ENCODE results near the gene NTPCR. TPM values are rescaled to one million over a fixed set of nuclear protein-coding genes. Genes with fewer than 3 reads are reported as not detected.

The NTPCR gene
- total RNA-seq, 1 donor from 2014 or later, result 24.5 TPM

DNA sequence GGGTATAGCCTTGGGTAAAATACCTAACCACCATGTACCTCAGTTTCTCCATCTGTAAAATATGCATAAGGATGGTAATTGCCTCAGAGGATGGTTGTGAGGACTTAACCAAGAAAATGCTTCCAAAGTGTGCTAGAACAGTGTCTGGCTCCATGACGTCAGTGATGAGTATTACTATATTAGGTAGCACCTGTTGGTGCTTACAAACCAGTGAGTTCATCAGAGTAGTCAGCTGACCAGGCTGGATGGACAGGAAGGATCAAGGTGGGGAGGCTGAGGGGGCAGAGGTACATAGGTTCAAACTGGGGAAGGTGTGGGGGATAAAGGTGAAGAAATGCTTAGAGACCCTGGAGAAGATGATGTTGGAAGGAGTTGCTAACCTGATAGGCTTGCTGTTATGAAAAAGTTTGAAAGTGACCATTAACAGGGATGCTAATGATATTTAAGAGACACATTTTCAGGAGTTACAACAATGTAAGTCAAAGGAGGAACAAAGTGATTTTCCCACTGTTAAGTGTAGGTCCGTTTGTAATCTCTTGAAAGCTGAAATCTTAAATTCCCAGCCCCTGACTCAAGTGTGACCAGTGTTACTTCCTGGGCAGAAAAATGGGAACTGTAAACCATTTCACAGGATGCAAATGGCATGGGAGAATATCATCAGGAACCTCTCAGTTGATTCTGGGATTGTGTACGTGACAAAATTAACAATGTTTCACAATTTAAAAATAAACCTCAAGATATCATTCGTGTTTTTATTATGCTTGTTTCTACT lies 4.4 kb downstream of the NTPCR start:
- H3K36me3 Mint-ChIP-seq (ENCODE audit: low read depth), result peaks cover 36% of the 10 kb centered on the region
- no peak for DNase-seq (ENCODE audit: low spot score)
- H3K27me3 Mint-ChIP-seq (ENCODE audit: insufficient read depth), result no peaks in the 10 kb centered on the region
- H3K27ac Mint-ChIP-seq, result no peak overlapping the region
- peaks cover 13% of the 10 kb centered on the region for H3K9me3 Mint-ChIP-seq
- no peak overlapping the region for H3K4me3 Mint-ChIP-seq
- intact Hi-C loops (cut with micrococcal nuclease), result loop anchor here (5.0 to 10.0 kb wide), 3 partner anchors 160 to 328 kb away; no protein-coding TSS in a partner anchor
- peaks cover 36% of the 10 kb centered on the region for H3K4me1 Mint-ChIP-seq (ENCODE audit: low read depth)

- Mint-ChIP-seq H3K27ac (no peak overlapping the region), H3K4me3 (no peak overlapping the region), H3K36me3 (ENCODE audit: low read depth) (peaks cover 39% of the 10 kb centered on the region), H3K4me1 (ENCODE audit: low read depth) (peaks cover 27% of the 10 kb centered on the region), H3K27me3 (ENCODE audit: insufficient read depth) (no peaks in the 10 kb centered on the region), H3K9me3 (peaks cover 13% of the 10 kb centered on the region)
- intact Hi-C loops (cut with micrococcal nuclease), result loop anchor here (10.0 kb wide), 1 partner anchor 159 kb away; no protein-coding TSS in a partner anchor
- no peak for DNase-seq (ENCODE audit: low spot score)
Observed at GRCh38 chr1:232956081-232956480, 5.7 kb downstream of the NTPCR start.

GRCh38 chr1:232958067-232958466 lies 7.7 kb downstream of the NTPCR start:
- DNase-seq (ENCODE audit: low spot score), result no peak
- Mint-ChIP-seq H3K27ac (no peak overlapping the region), H3K9me3 (peaks cover 13% of the 10 kb centered on the region), H3K4me3 (no peak overlapping the region), H3K27me3 (ENCODE audit: insufficient read depth) (no peaks in the 10 kb centered on the region), H3K4me1 (ENCODE audit: low read depth) (peaks cover 7% of the 10 kb centered on the region), H3K36me3 (ENCODE audit: low read depth) (peaks cover 43% of the 10 kb centered on the region)
- intact Hi-C loops (cut with micrococcal nuclease), result loop anchor here (10.0 kb wide), 1 partner anchor 157 kb away; no protein-coding TSS in a partner anchor

GRCh38 chr1:232962761-232963745 lies 12.6 kb downstream of the NTPCR start:
- peaks cover 7% of the 10 kb centered on the region for H3K9me3 Mint-ChIP-seq
- peaks cover 7% of the 10 kb centered on the region for H3K4me1 Mint-ChIP-seq (ENCODE audit: low read depth)
- intact Hi-C loops (cut with micrococcal nuclease), result no loop called here
- DNase-seq (ENCODE audit: low spot score), result no peak
- H3K36me3 Mint-ChIP-seq (ENCODE audit: low read depth), result peaks cover 28% of the 10 kb centered on the region
- H3K4me3 Mint-ChIP-seq, result no peak overlapping the region
- H3K27me3 Mint-ChIP-seq (ENCODE audit: insufficient read depth), result no peaks in the 10 kb centered on the region
- no peak overlapping the region for H3K27ac Mint-ChIP-seq

DNA sequence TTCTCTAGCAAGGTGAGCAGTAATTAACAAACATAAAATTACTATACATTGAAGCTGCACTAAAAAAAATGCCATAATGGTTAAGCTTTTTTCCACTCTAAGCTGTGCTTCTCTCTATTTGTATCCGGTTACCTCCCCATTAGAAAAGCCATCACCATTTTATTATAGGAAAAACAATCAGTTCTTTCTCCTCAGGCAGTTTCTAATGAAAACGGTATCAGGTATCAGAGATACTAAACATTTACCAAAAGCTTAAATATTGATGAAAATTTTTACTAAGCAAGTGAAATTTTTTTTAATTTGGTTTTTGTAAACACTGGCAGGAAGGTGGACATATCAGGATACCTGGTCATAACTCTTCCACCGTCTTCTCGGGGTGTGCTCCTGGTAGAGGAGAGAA lies 14.2 kb downstream of the NTPCR start:
- no peaks in the 10 kb centered on the region for H3K9me3 Mint-ChIP-seq
- DNase-seq (ENCODE audit: low spot score), result no peak
- no peak overlapping the region for H3K27ac Mint-ChIP-seq
- H3K36me3 Mint-ChIP-seq (ENCODE audit: low read depth), result peaks cover 26% of the 10 kb centered on the region
- no peak overlapping the region for H3K4me3 Mint-ChIP-seq
- peaks cover 21% of the 10 kb centered on the region for H3K4me1 Mint-ChIP-seq (ENCODE audit: low read depth)
- H3K27me3 Mint-ChIP-seq (ENCODE audit: insufficient read depth), result no peaks in the 10 kb centered on the region
- intact Hi-C loops (cut with micrococcal nuclease), result no loop called here

DNA sequence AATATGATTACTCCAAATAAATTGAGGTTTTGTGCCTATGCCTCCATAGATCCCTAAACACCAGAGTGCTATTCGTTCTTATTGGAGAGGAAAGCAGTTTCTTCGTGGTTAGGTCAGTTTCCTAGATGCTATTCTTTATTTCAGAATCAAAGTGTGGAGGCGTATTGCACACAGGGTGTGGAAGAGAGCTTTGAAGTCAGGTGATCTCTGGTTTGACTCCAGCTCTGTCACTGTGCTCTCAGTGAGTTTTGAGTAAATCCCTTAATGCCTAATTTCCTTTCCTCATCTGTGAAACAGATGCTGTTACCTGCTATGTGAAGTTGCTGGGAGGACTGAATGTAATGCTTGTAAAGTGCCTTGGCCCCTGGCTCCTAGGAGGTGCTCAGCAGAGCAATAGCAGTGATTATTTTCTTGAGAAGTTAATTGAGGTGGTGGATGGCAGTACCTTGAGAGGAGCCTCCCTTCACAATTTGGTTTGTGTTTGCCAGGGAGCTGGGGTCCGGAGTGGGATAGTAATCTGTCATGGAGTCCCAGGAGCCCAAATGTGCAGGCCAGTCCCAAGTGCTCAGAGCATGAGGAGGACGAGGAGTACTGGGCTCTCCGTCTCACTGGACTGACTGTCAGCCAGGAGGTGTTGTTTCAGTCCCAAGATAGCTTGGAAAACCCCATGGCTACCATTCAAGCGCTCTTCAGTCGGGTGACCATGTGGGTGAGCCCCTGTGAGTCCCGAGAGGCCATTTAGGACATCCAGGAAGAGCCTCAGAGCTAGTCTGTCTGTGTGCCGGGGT lies 14.9 kb downstream of the NTPCR start:
- Mint-ChIP-seq H3K4me1 (ENCODE audit: low read depth) (peaks cover 23% of the 10 kb centered on the region), H3K27me3 (ENCODE audit: insufficient read depth) (no peaks in the 10 kb centered on the region), H3K27ac (no peak overlapping the region)

DNA sequence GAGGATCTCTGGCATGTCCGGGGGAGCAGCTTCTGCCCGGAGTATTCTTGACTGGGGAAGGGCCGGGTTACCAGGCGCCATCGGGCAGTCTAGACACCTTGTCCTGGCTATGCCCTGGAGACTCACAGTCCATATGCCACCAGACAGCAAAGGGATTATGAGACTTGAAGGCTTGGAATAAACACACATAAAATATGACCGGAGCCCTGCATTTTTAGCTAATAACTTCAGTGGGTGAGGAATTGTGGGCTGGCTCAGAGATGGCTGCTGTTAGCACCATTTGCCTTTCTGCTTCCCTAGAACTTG lies 15.5 kb downstream of the NTPCR start:
- intact Hi-C loops (cut with micrococcal nuclease), result no loop called here
- no peak for DNase-seq (ENCODE audit: low spot score)
- Mint-ChIP-seq H3K9me3 (no peaks in the 10 kb centered on the region), H3K36me3 (ENCODE audit: low read depth) (peaks cover 29% of the 10 kb centered on the region), H3K27ac (no peak overlapping the region), H3K27me3 (ENCODE audit: insufficient read depth) (no peaks in the 10 kb centered on the region), H3K4me3 (no peak overlapping the region), H3K4me1 (ENCODE audit: low read depth) (peaks cover 23% of the 10 kb centered on the region)

More for the DNA sequence above, 14.9 kb downstream of the NTPCR start:
- intact Hi-C loops (cut with micrococcal nuclease), result no loop called here
- Mint-ChIP-seq H3K9me3 (no peaks in the 10 kb centered on the region), H3K4me3 (no peak overlapping the region), H3K36me3 (ENCODE audit: low read depth) (peaks cover 29% of the 10 kb centered on the region)
- DNase-seq (ENCODE audit: low spot score), result no peak

DNA sequence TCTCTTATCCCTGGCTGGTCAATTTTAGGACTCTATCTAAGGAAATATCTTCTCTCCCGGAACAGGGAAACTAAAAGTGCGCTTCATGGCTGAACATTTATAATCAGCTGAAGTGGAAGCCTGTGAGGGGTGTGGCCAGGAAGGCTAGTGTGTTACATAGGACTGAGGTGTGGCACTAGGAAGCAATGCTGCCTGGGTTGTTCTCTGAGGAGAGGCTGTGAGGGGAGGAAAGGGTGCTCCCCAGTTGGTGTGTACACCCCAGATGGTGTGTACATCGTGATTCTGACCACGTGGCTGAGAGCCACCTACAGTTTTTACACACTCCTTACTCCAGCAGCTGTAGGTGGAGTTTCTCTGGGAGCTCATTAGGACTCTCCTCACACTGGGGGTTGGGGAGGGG lies 16.3 kb downstream of the NTPCR start:
- DNase-seq (ENCODE audit: low spot score), result no peak
- Mint-ChIP-seq H3K27me3 (ENCODE audit: insufficient read depth) (no peaks in the 10 kb centered on the region), H3K27ac (no peak overlapping the region), H3K9me3 (peaks cover 4% of the 10 kb centered on the region), H3K4me3 (no peak overlapping the region), H3K36me3 (ENCODE audit: low read depth) (peaks cover 35% of the 10 kb centered on the region), H3K4me1 (ENCODE audit: low read depth) (peaks cover 23% of the 10 kb centered on the region)
- intact Hi-C loops (cut with micrococcal nuclease), result no loop called here

GRCh38 chr1:232968391-232968790 lies 18.0 kb downstream of the NTPCR start:
- Mint-ChIP-seq H3K27ac (no peak overlapping the region), H3K9me3 (peaks cover 18% of the 10 kb centered on the region), H3K4me1 (ENCODE audit: low read depth) (peaks cover 23% of the 10 kb centered on the region), H3K36me3 (ENCODE audit: low read depth) (peaks cover 46% of the 10 kb centered on the region), H3K4me3 (no peak overlapping the region), H3K27me3 (ENCODE audit: insufficient read depth) (no peaks in the 10 kb centered on the region)
- no peak for DNase-seq (ENCODE audit: low spot score)
- intact Hi-C loops (cut with micrococcal nuclease), result no loop called here

- peaks cover 23% of the 10 kb centered on the region for H3K4me1 Mint-ChIP-seq (ENCODE audit: low read depth)
- peaks cover 24% of the 10 kb centered on the region for H3K9me3 Mint-ChIP-seq
- intact Hi-C loops (cut with micrococcal nuclease), result no loop called here
- DNase-seq (ENCODE audit: low spot score), result no peak
- H3K4me3 Mint-ChIP-seq, result no peak overlapping the region
- no peak overlapping the region for H3K27ac Mint-ChIP-seq
- H3K27me3 Mint-ChIP-seq (ENCODE audit: insufficient read depth), result no peaks in the 10 kb centered on the region
- H3K36me3 Mint-ChIP-seq (ENCODE audit: low read depth), result peaks cover 52% of the 10 kb centered on the region
Observed at GRCh38 chr1:232968965-232969364, 18.6 kb downstream of the NTPCR start.

DNA sequence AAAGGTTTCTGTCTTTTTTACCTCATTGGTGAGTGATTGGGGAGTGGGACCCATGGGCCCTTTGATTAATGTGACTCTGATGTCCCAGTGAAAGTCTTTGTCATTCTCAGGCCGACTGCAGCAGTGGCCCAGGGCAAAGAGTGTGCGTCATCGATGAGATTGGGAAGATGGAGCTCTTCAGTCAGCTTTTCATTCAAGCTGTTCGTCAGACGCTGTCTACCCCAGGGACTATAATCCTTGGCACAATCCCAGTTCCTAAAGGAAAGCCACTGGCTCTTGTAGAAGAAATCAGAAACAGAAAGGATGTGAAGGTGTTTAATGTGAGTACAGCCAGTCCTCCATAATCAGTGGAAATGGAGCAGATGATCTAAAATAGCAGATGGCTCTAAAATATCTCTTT lies 19.4 kb downstream of the NTPCR start:
- peaks cover 32% of the 10 kb centered on the region for H3K9me3 Mint-ChIP-seq
- H3K4me1 Mint-ChIP-seq (ENCODE audit: low read depth), result peaks cover 23% of the 10 kb centered on the region
- H3K27me3 Mint-ChIP-seq (ENCODE audit: insufficient read depth), result no peaks in the 10 kb centered on the region
- no peak for DNase-seq (ENCODE audit: low spot score)
- no peak overlapping the region for H3K27ac Mint-ChIP-seq
- intact Hi-C loops (cut with micrococcal nuclease), result no loop called here
- H3K36me3 Mint-ChIP-seq (ENCODE audit: low read depth), result peaks cover 58% of the 10 kb centered on the region
- no peak overlapping the region for H3K4me3 Mint-ChIP-seq

- Mint-ChIP-seq H3K4me1 (ENCODE audit: low read depth) (peaks cover 21% of the 10 kb centered on the region), H3K27me3 (ENCODE audit: insufficient read depth) (no peaks in the 10 kb centered on the region), H3K4me3 (no peak overlapping the region), H3K9me3 (peaks cover 32% of the 10 kb centered on the region), H3K36me3 (ENCODE audit: low read depth) (peaks cover 61% of the 10 kb centered on the region), H3K27ac (no peak overlapping the region)
- DNase-seq (ENCODE audit: low spot score), result no peak
- intact Hi-C loops (cut with micrococcal nuclease), result no loop called here
Observed at GRCh38 chr1:232970508-232970907, 20.1 kb downstream of the NTPCR start.
